ENCODE data around the gene TNFRSF19. TPM values are rescaled to one million over a fixed set of nuclear protein-coding genes. Genes with fewer than 3 reads are reported as not detected.

The TNFRSF19 gene
- total and polyA plus RNA-seq, 2 donors from 2014 or later = 10.1 to 14.7 TPM

DNA sequence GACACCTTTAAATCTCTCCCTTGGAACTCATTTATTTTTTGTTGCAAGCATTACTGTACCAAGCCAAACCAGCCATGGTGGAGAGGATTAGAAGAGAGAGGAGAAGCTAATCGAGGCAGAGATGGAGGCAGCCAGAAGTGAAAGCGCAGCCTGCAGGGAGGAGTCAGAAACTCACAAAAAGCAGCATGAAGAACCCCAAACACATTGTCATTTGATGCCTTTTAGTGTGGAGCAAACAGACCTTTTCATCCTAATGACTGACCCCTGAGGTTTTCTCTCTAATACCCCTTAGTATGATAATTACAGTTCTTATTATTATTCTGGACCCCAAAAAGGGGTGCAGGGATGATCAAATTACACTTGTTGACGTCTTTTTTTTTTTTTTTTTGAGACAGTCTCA, 62.5 kb downstream of the TNFRSF19 start:
- intact Hi-C loops (cut with DNase I) = no loop called here
- H3K4me3 ChIP-seq (ENCODE audit: low read length in 3 of 3) = no peak overlapping the region
- no peak overlapping the region for H3K27ac ChIP-seq (ENCODE audit: low read depth in 2 of 2, low read length in 2 of 2)
- FAIRE-seq (no peak), DNase-seq (no peak)
- H3K4me1 ChIP-seq (ENCODE audit: control insufficient read depth in 2 of 3, insufficient read depth in 2 of 3, low read depth in 1 of 3, low read length in 3 of 3) = peaks cover 0 to 10% (median 7%) of the 10 kb centered on the region in 3 donors
- H3K9me3 ChIP-seq (ENCODE audit: control insufficient read depth in 2 of 3, insufficient read depth in 1 of 3, low read length in 3 of 3) = no peaks in the 10 kb centered on the region
- no peak overlapping the region for H3K9ac ChIP-seq (ENCODE audit: low read length in 3 of 3)
- no peaks in the 10 kb centered on the region for H3K27me3 ChIP-seq (ENCODE audit: control insufficient read depth, insufficient read depth, low read length)
- peaks cover 0 to 6% (median 0%) of the 10 kb centered on the region in 3 donors for H3K36me3 ChIP-seq (ENCODE audit: control insufficient read depth in 2 of 3, insufficient read depth in 3 of 3, low read length in 3 of 3)
- TF ChIP-seq, protein P1, sequence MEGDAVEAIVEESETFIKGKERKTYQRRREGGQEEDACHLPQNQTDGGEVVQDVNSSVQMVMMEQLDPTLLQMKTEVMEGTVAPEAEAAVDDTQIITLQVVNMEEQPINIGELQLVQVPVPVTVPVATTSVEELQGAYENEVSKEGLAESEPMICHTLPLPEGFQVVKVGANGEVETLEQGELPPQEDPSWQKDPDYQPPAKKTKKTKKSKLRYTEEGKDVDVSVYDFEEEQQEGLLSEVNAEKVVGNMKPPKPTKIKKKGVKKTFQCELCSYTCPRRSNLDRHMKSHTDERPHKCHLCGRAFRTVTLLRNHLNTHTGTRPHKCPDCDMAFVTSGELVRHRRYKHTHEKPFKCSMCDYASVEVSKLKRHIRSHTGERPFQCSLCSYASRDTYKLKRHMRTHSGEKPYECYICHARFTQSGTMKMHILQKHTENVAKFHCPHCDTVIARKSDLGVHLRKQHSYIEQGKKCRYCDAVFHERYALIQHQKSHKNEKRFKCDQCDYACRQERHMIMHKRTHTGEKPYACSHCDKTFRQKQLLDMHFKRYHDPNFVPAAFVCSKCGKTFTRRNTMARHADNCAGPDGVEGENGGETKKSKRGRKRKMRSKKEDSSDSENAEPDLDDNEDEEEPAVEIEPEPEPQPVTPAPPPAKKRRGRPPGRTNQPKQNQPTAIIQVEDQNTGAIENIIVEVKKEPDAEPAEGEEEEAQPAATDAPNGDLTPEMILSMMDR (IDR thresholded peaks at IDR 0.05; ENCODE audit: borderline replicate concordance, extremely low read depth, insufficient read depth) = no peak

GRCh38 chr13:23634897-23635296, 64.7 kb downstream of the TNFRSF19 start:
- TF ChIP-seq, protein P1 (IDR thresholded peaks at IDR 0.05; ENCODE audit: borderline replicate concordance, extremely low read depth, insufficient read depth) = no peak
- Histone ChIP-seq H3K9ac (ENCODE audit: low read length in 3 of 3) (no peak overlapping the region), H3K4me3 (ENCODE audit: low read length in 3 of 3) (no peak overlapping the region), H3K27me3 (ENCODE audit: control insufficient read depth, insufficient read depth, low read length) (no peaks in the 10 kb centered on the region), H3K27ac (ENCODE audit: low read depth in 2 of 2, low read length in 2 of 2) (no peak overlapping the region), H3K4me1 (ENCODE audit: control insufficient read depth in 2 of 3, insufficient read depth in 2 of 3, low read depth in 1 of 3, low read length in 3 of 3) (peaks cover 0 to 7% (median 5%) of the 10 kb centered on the region in 3 donors), H3K36me3 (ENCODE audit: control insufficient read depth in 2 of 3, insufficient read depth in 3 of 3, low read length in 3 of 3) (peaks cover 0 to 6% (median 0%) of the 10 kb centered on the region in 3 donors), H3K9me3 (ENCODE audit: control insufficient read depth in 2 of 3, insufficient read depth in 1 of 3, low read length in 3 of 3) (no peaks in the 10 kb centered on the region)
- DNase-seq = no peak
- FAIRE-seq = no peak
- intact Hi-C loops (cut with DNase I) = no loop called here

GRCh38 chr13:23636360-23636759, 66.1 kb downstream of the TNFRSF19 start:
- H3K27me3 ChIP-seq (ENCODE audit: control insufficient read depth, insufficient read depth, low read length) = no peaks in the 10 kb centered on the region
- no peak for FAIRE-seq
- H3K9ac ChIP-seq (ENCODE audit: low read length in 3 of 3) = no peak overlapping the region
- no peak for DNase-seq
- H3K4me1 ChIP-seq (ENCODE audit: control insufficient read depth in 2 of 3, insufficient read depth in 2 of 3, low read depth in 1 of 3, low read length in 3 of 3) = peaks cover 4 to 5% (median 5%) of the 10 kb centered on the region in 3 donors
- H3K36me3 ChIP-seq (ENCODE audit: control insufficient read depth in 2 of 3, insufficient read depth in 3 of 3, low read length in 3 of 3) = peaks cover 0 to 6% (median 0%) of the 10 kb centered on the region in 3 donors
- TF ChIP-seq, protein P1 (IDR thresholded peaks at IDR 0.05; ENCODE audit: borderline replicate concordance, extremely low read depth, insufficient read depth) = no peak
- no peak overlapping the region for H3K27ac ChIP-seq (ENCODE audit: low read depth in 2 of 2, low read length in 2 of 2)
- no peak overlapping the region for H3K4me3 ChIP-seq (ENCODE audit: low read length in 3 of 3)
- H3K9me3 ChIP-seq (ENCODE audit: control insufficient read depth in 2 of 3, insufficient read depth in 1 of 3, low read length in 3 of 3) = no peaks in the 10 kb centered on the region
- intact Hi-C loops (cut with DNase I) = no loop called here

- peaks cover 0 to 6% (median 0%) of the 10 kb centered on the region in 3 donors for H3K36me3 ChIP-seq (ENCODE audit: control insufficient read depth in 2 of 3, insufficient read depth in 3 of 3, low read length in 3 of 3)
- H3K4me1 ChIP-seq (ENCODE audit: control insufficient read depth in 2 of 3, insufficient read depth in 2 of 3, low read depth in 1 of 3, low read length in 3 of 3) = peaks cover 0 to 5% (median 4%) of the 10 kb centered on the region in 3 donors
- H3K27ac ChIP-seq (ENCODE audit: low read depth in 2 of 2, low read length in 2 of 2) = no peak overlapping the region
- no peaks in the 10 kb centered on the region for H3K27me3 ChIP-seq (ENCODE audit: control insufficient read depth, insufficient read depth, low read length)
- no peak overlapping the region for H3K9ac ChIP-seq (ENCODE audit: low read length in 3 of 3)
- TF ChIP-seq, protein P1 (IDR thresholded peaks at IDR 0.05; ENCODE audit: borderline replicate concordance, extremely low read depth, insufficient read depth) = no peak
- FAIRE-seq = no peak
- DNase-seq = no peak
- H3K4me3 ChIP-seq (ENCODE audit: low read length in 3 of 3) = no peak overlapping the region
- no peaks in the 10 kb centered on the region for H3K9me3 ChIP-seq (ENCODE audit: control insufficient read depth in 2 of 3, insufficient read depth in 1 of 3, low read length in 3 of 3)
- intact Hi-C loops (cut with DNase I) = no loop called here
Measured at GRCh38 chr13:23637829-23638228, 67.6 kb downstream of the TNFRSF19 start.

All from kidney (tissue), 14 donors.